ENCODE data around the gene RGS12. TPM values are rescaled to one million over a fixed set of nuclear protein-coding genes. Genes with fewer than 3 reads are reported as not detected.

Gene RGS12
- total and polyA plus RNA-seq, 2 experiments from 2014 or later = 19.6 to 22.5 TPM

DNA sequence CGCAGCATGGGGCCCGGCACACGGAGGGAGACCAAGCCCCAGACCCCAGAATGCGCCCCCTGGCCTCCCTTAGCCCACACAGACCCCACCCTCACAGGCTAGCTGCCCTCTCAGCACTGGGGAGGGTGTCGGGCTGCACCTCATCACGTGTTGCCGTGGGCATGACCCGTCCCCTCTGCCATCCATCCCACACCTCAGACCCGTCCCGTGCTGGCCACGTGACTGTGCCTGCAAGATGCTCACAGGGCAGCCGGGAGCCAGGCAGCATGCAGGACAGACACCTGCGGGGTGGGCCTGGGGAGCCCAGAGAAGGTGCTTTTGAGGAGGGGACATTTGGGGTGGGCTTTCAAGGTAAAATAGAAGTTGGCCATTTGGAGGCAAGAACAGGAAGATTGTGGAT lies 39.0 kb upstream of the RGS12 start:
- TF ChIP-seq CTCF (IDR thresholded peaks at IDR 0.05; ENCODE audit: poor library complexity) = no peak
- TF ChIP-seq EZH2 (IDR thresholded peaks at IDR 0.05; ENCODE audit: borderline replicate concordance) = no peak
- TF ChIP-seq EZH2phosphoT487 (IDR thresholded peaks at IDR 0.05; ENCODE audit: low read depth, severe bottlenecking, unreplicated experiment) = no peak
- WGBS (ENCODE audit: low lambda C conversion rate, missing lambda C conversion rate) = 92% methylated on average over 12 of the region's 13 CpGs
- Histone ChIP-seq H2AFZ (no peak overlapping the region), H3K9me2 (replicated peaks; ENCODE audit: insufficient read depth) (no peaks in the 10 kb centered on the region), H4K20me1 (ENCODE audit: insufficient read depth, poor library complexity, severe bottlenecking) (no peaks in the 10 kb centered on the region), H3K4me3 (no peak overlapping the region), H3K4me1 (ENCODE audit: insufficient read depth) (no peaks in the 10 kb centered on the region), H3K4me2 (no peak overlapping the region), H3K36me3 (replicated peaks; ENCODE audit: insufficient read depth, low read depth) (no peaks in the 10 kb centered on the region), H3K27ac (no peak overlapping the region), H3K79me2 (no peaks in the 10 kb centered on the region), H3K27me3 (no peaks in the 10 kb centered on the region), H3K9me3 (ENCODE audit: low read depth) (no peaks in the 10 kb centered on the region)
- DNase-seq (ENCODE audit: low spot score) = no peak

- no peak for DNase-seq (ENCODE audit: low spot score)
- Histone ChIP-seq H3K4me2 (no peak overlapping the region), H3K36me3 (replicated peaks; ENCODE audit: insufficient read depth, low read depth) (no peaks in the 10 kb centered on the region), H4K20me1 (ENCODE audit: insufficient read depth, poor library complexity, severe bottlenecking) (no peaks in the 10 kb centered on the region), H3K9me3 (ENCODE audit: low read depth) (no peaks in the 10 kb centered on the region), H3K4me3 (no peak overlapping the region), H3K4me1 (ENCODE audit: insufficient read depth) (no peaks in the 10 kb centered on the region), H2AFZ (no peak overlapping the region), H3K27ac (no peak overlapping the region), H3K27me3 (no peaks in the 10 kb centered on the region), H3K9me2 (replicated peaks; ENCODE audit: insufficient read depth) (no peaks in the 10 kb centered on the region), H3K79me2 (no peaks in the 10 kb centered on the region)
- WGBS (ENCODE audit: low lambda C conversion rate, missing lambda C conversion rate) = 91% methylated on average over 14 of the region's 14 CpGs
- TF ChIP-seq CTCF (IDR thresholded peaks at IDR 0.05; ENCODE audit: poor library complexity) (no peak), EZH2phosphoT487 (IDR thresholded peaks at IDR 0.05; ENCODE audit: low read depth, severe bottlenecking, unreplicated experiment) (no peak), EZH2 (IDR thresholded peaks at IDR 0.05; ENCODE audit: borderline replicate concordance) (no peak)
These were observed 38.3 kb upstream of the RGS12 start for GRCh38 chr4:3254302-3255131.

GRCh38 chr4:3255611-3256186 lies 37.1 kb upstream of the RGS12 start:
- Histone ChIP-seq H3K4me1 (ENCODE audit: insufficient read depth) (no peaks in the 10 kb centered on the region), H3K27ac (no peak overlapping the region), H3K27me3 (no peaks in the 10 kb centered on the region), H4K20me1 (ENCODE audit: insufficient read depth, poor library complexity, severe bottlenecking) (no peaks in the 10 kb centered on the region), H3K4me2 (no peak overlapping the region), H3K9me2 (replicated peaks; ENCODE audit: insufficient read depth) (no peaks in the 10 kb centered on the region), H3K36me3 (replicated peaks; ENCODE audit: insufficient read depth, low read depth) (no peaks in the 10 kb centered on the region), H3K4me3 (no peak overlapping the region), H3K9me3 (ENCODE audit: low read depth) (no peaks in the 10 kb centered on the region), H3K79me2 (no peaks in the 10 kb centered on the region), H2AFZ (no peak overlapping the region)
- TF ChIP-seq EZH2 (IDR thresholded peaks at IDR 0.05; ENCODE audit: borderline replicate concordance) (no peak), CTCF (IDR thresholded peaks at IDR 0.05; ENCODE audit: poor library complexity) (no peak), EZH2phosphoT487 (IDR thresholded peaks at IDR 0.05; ENCODE audit: low read depth, severe bottlenecking, unreplicated experiment) (no peak)
- 98% methylated on average over 34 of the region's 36 CpGs for WGBS (ENCODE audit: low lambda C conversion rate, missing lambda C conversion rate)
- DNase-seq (ENCODE audit: low spot score) = no peak

All from hepatocyte (in vitro differentiated cells).